SU-DHL-6 (cell line): ENCODE results near the gene OTX1.

ENCODE experiments used
- H2AFZ ChIP-seq: fragments of 200-600 bp; sonication (generic); 2 replicates; pipeline ENCODE4 v1.6.1; 2014; ENCODE audit warnings: low read depth, mild to moderate bottlenecking, moderate library complexity, mixed read lengths, antibody characterized with exemption, low read length; ENCODE audit not compliant: severe bottlenecking
- H3F3A ChIP-seq: fragments of 200-600 bp; shearing (Covaris generic); 2 replicates; pipeline ENCODE4 v1.6.0; 2016; ENCODE audit warnings: antibody characterized with exemption, mild to moderate bottlenecking; ENCODE audit not compliant: insufficient read depth
- H3K27ac ChIP-seq: fragments of 200-600 bp; sonication (generic); 2 replicates; pipeline ENCODE4 v1.5.1; 2016; ENCODE audit warnings: low read depth, mild to moderate bottlenecking, low read length, moderate library complexity, mixed read lengths
- H3K27me3 ChIP-seq: fragments of 200-600 bp; sonication (generic), shearing (Covaris generic); 2 replicates; pipeline ENCODE4 v1.6.0; 2014; ENCODE audit warnings: mild to moderate bottlenecking, low read length
- H3K36me3 ChIP-seq: fragments of 200-600 bp; sonication (generic); 2 replicates; pipeline ENCODE4 v1.6.1; 2014; ENCODE audit warnings: mild to moderate bottlenecking, low read length, mixed read lengths
- H3K4me2 ChIP-seq: fragments of 300-600, 200-600 bp; shearing (Covaris generic), sonication (generic); 2 replicates; pipeline ENCODE4 v1.6.0; 2014; ENCODE audit warnings: low read length, low read depth, mild to moderate bottlenecking; ENCODE audit not compliant: poor library complexity, severe bottlenecking
- H3K4me3 ChIP-seq: fragments of 200-600 bp; sonication (generic); 2 replicates; pipeline ENCODE4 v1.5.1; 2014; ENCODE audit warnings: antibody characterized with exemption, low read length, mild to moderate bottlenecking, mixed read lengths; ENCODE audit not compliant: insufficient read depth, poor library complexity, severe bottlenecking
- H3K79me2 ChIP-seq: fragments of 200-600 bp; sonication (generic); 2 replicates; pipeline ENCODE4 v1.6.1; 2014; ENCODE audit warnings: mild to moderate bottlenecking, low read length, moderate library complexity; ENCODE audit not compliant: insufficient read depth
- H3K9ac ChIP-seq: fragments of 200-600 bp; sonication (generic); 2 replicates; pipeline ENCODE4 v1.7.0; 2014; ENCODE audit warnings: mild to moderate bottlenecking, low read length
- H3K9me2 ChIP-seq: fragments of 200-600 bp; sonication (generic); replicated peaks from 2 replicates; pipeline ENCODE4 v1.6.1; 2014; ENCODE audit warnings: low read length; ENCODE audit not compliant: insufficient read depth
- H3K9me3 ChIP-seq: fragments of 200-600 bp; sonication (generic); 2 replicates; pipeline ENCODE4 v1.6.1; 2014; ENCODE audit warnings: low read length, mixed read lengths; ENCODE audit not compliant: insufficient read depth
- H4K20me1 ChIP-seq: fragments of 200-600 bp; sonication (generic); 2 replicates; pipeline ENCODE4 v1.6.1; 2014; ENCODE audit warnings: low read depth, mild to moderate bottlenecking, antibody characterized with exemption, low read length, moderate library complexity, mixed read lengths
- EZH2phosphoT487 ChIP-seq: fragments of 200-600 bp; sonication (generic), shearing (Covaris generic); conservative IDR thresholded peaks from 2 replicates; pipeline ENCODE4 v1.6.1; 2018; ENCODE audit warnings: mild to moderate bottlenecking, antibody characterized with exemption, low read length, moderate library complexity, mixed read lengths
- TF ChIP-seq, protein P1 (sequence below): fragments of 200-600 bp; sonication (generic); IDR thresholded peaks from one replicate; pipeline ENCODE4 v1.5.1; 2017; ENCODE audit warnings: antibody characterized with exemption, mild to moderate bottlenecking, low read length, moderate library complexity; ENCODE audit not compliant: insufficient read depth, poor library complexity, severe bottlenecking

OTX1 gene

DNA sequence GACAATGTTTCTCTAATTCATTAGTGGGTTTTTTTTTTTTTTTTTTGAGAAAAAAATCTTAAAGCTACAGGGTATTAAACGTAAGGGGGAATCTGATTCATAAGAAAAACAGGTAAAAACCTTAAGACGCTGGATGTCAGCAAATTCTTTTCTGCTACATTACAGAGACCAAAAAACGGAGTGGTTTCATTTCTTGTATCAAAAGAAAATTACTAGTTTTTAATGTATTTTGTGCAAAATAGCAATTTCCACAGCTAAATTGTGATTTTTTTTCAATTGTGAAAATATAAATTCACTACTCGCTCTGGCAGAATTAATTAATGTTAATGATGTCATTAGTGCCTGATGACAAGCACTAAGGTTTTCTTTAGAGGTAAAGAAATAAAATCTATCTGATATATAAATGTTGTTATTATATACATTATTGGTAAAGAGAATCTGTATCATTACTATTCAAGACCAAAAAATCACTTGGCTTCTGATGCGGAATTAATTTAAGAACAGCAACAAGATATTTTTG is 9.9 kb downstream of the OTX1 start:
- Histone ChIP-seq H3K9ac (no peak overlapping the region), H3K9me3 (no peaks in the 10 kb centered on the region), H4K20me1 (no peaks in the 10 kb centered on the region), H3K27me3 (no peaks in the 10 kb centered on the region), H3K27ac (no peak overlapping the region), H3F3A (no peaks in the 10 kb centered on the region), H3K4me2 (peak overlapping the region; percentile 0), H3K79me2 (no peaks in the 10 kb centered on the region), H2AFZ (peak overlapping the region; percentile 60), H3K36me3 (no peaks in the 10 kb centered on the region), H3K4me3 (no peak overlapping the region), H3K9me2 (no peaks in the 10 kb centered on the region)
- no peak for TF ChIP-seq EZH2phosphoT487
- TF ChIP-seq, protein P1, sequence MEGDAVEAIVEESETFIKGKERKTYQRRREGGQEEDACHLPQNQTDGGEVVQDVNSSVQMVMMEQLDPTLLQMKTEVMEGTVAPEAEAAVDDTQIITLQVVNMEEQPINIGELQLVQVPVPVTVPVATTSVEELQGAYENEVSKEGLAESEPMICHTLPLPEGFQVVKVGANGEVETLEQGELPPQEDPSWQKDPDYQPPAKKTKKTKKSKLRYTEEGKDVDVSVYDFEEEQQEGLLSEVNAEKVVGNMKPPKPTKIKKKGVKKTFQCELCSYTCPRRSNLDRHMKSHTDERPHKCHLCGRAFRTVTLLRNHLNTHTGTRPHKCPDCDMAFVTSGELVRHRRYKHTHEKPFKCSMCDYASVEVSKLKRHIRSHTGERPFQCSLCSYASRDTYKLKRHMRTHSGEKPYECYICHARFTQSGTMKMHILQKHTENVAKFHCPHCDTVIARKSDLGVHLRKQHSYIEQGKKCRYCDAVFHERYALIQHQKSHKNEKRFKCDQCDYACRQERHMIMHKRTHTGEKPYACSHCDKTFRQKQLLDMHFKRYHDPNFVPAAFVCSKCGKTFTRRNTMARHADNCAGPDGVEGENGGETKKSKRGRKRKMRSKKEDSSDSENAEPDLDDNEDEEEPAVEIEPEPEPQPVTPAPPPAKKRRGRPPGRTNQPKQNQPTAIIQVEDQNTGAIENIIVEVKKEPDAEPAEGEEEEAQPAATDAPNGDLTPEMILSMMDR: no peak

DNA sequence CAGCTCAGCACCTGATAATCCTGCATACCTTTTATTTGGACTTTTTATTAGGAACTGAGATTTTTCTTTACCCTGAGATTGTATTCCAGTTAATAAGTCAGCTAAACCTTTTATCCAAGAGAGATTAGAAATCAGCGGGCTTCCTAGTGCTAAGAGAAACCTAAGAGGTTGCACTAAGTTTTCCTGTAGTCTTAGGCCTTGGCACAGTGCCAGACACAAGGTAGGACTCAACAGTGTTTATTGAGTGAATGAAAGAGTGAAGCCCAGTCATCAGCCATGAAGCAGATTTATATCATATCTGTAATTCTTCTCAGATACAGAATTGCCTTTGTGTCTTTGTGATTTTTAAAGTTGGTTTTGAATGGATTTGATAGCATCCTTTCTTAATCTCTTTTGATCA is 13.6 kb downstream of the OTX1 start:
- Histone ChIP-seq H3K9me3 (no peaks in the 10 kb centered on the region), H3K36me3 (no peaks in the 10 kb centered on the region), H3F3A (no peaks in the 10 kb centered on the region), H3K4me3 (no peak overlapping the region), H3K27ac (no peak overlapping the region), H3K9ac (no peak overlapping the region), H3K27me3 (no peaks in the 10 kb centered on the region), H2AFZ (no peak overlapping the region), H3K79me2 (no peaks in the 10 kb centered on the region), H4K20me1 (no peaks in the 10 kb centered on the region), H3K9me2 (no peaks in the 10 kb centered on the region), H3K4me2 (no peak overlapping the region)
- no peak for TF ChIP-seq EZH2phosphoT487
- TF ChIP-seq, protein P1: no peak

DNA sequence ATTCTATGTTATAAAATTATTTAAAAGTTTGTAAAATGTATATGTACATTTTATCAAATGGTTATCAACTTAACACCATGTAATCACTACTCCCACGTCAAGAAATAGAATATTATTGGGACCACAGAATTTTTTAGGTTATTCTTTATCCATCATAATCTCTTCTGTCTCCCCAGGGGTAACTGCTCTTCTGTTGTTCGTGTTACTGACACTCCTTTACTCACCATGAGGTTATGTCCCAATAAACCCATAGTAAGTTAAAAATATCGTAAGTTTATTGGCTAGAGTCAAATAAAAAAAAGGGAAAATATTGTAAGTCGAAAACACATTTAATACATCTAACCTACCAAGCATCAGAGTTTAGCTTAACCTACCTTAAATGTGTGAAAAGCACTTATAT is 14.0 kb downstream of the OTX1 start:
- Histone ChIP-seq H3K4me3 (no peak overlapping the region), H2AFZ (no peak overlapping the region), H3K9me3 (no peaks in the 10 kb centered on the region), H3K27ac (no peak overlapping the region), H3K9ac (no peak overlapping the region), H3K36me3 (no peaks in the 10 kb centered on the region), H4K20me1 (no peaks in the 10 kb centered on the region), H3K79me2 (no peaks in the 10 kb centered on the region), H3K9me2 (no peaks in the 10 kb centered on the region), H3F3A (no peaks in the 10 kb centered on the region), H3K4me2 (no peak overlapping the region), H3K27me3 (no peaks in the 10 kb centered on the region)
- TF ChIP-seq, protein P1: no peak

DNA sequence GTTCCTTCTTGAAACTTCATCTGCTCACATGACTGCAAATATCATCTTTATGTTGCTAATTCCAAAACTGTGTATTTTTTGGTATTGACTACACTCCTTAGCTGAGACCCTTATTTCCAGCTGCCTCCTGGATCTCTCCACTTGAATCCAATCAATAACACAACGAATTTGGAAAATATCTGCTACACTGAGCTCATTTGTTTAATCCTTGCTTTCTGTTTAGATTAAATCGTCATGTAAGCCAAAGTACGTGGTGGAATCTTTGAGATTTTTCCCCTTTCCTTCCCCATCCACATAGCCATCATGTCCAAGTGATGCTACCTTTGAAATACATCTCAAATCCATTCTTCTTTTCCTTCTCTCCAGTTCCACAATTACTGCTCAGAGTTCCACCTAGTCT is 15.6 kb downstream of the OTX1 start:
- Histone ChIP-seq H3K9ac (no peak overlapping the region), H3K4me3 (no peak overlapping the region), H3K4me2 (no peak overlapping the region), H3K9me2 (no peaks in the 10 kb centered on the region), H3K27ac (no peak overlapping the region), H3K36me3 (no peaks in the 10 kb centered on the region), H4K20me1 (no peaks in the 10 kb centered on the region), H3K79me2 (no peaks in the 10 kb centered on the region), H2AFZ (no peak overlapping the region), H3K9me3 (no peaks in the 10 kb centered on the region), H3F3A (no peaks in the 10 kb centered on the region), H3K27me3 (no peaks in the 10 kb centered on the region)
- TF ChIP-seq EZH2phosphoT487: no peak
- TF ChIP-seq, protein P1: no peak
